HG03097 (cell line): ENCODE results near the gene TYMS.

Experiments
- ATAC-seq: cut with Tn5 transposase; IDR thresholded peaks from one replicate; pipeline ENCODE4 v1.9.1; 2021; ENCODE audit not compliant: unreplicated experiment, low FRiP score

The TYMS gene

GRCh38 chr18:657311-658000 is at the start of gene TYMS:
TYMS (plus strand) TSS chr18:657653; CDS start chr18:657743, 90 bp downstream.
- ATAC-seq: peak; percentile 45

GRCh38 chr18:607930-608329 is 49.5 kb upstream of the TYMS start:
- ATAC-seq: no peak

GRCh38 chr18:610214-610928 is 47.1 kb upstream of the TYMS start:
- ATAC-seq: no peak

GRCh38 chr18:612156-612555 is 45.3 kb upstream of the TYMS start:
- no peak for ATAC-seq

- no peak for ATAC-seq
These were observed 43.3 kb upstream of the TYMS start for GRCh38 chr18:614193-614592.

DNA sequence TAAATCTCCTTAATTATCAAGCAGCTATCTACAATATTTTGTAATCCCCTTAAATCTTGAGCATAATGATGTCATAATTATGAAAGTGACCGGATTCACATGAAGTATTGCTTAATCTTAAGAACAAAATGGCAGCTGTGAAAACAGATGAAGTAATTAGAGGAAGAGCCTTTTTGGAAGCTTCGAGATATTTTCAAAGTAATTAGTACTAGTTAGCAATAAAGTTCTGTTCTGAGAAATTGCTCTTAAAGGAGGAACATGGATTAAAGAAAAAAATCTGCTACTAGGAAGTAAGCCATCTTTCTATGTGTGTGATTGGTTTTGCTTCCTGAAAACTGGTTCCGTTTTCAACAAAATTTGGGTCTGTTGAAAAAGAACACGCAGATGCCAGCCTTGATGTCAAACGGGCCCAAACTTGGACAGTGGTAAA is 42.3 kb upstream of the TYMS start:
- no peak for ATAC-seq

DNA sequence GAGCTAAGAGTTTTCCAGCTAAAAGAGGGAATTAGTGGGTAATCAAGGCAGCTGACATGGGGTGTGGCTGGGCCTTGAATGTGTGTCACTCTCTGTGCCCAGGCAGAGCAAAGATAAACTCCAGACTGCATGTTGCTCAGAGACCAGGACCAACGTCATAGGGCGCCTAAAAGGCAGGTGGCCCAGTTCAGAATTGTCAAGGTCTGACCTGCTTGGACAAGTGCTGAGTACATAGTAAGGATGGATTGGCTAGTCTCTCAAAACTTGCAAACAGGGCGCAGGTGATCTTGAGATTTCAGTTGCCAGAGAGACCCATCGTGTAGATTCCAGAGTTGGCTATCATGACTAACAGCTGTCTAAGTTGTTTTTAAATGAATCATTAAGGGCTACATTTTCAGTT is 41.7 kb upstream of the TYMS start:
- no peak for ATAC-seq

- no peak for ATAC-seq
These were observed 41.0 kb upstream of the TYMS start for GRCh38 chr18:616380-616995.

DNA sequence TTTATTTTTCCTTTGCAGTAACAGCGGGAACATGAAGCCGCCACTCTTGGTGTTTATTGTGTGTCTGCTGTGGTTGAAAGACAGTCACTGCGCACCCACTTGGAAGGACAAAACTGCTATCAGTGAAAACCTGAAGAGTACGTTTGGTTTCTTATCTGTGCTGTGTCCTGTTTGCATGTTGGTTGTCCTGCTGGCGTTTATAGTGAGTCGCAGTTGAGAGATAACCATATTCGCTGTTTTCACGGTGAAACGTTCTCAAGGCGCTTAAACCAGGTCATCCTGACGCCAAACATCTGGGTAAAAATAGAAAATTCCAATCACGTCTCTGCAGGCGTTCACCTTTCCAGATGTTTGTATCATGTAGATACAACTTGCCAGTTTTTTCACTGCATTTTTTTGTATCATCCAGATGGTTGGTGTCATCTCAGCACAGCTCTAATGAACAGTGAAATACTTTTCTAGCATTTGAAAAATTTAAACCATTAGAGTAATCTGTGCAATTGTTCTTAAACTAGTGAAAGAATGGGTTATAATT is 39.4 kb upstream of the TYMS start:
- ATAC-seq: no peak

DNA sequence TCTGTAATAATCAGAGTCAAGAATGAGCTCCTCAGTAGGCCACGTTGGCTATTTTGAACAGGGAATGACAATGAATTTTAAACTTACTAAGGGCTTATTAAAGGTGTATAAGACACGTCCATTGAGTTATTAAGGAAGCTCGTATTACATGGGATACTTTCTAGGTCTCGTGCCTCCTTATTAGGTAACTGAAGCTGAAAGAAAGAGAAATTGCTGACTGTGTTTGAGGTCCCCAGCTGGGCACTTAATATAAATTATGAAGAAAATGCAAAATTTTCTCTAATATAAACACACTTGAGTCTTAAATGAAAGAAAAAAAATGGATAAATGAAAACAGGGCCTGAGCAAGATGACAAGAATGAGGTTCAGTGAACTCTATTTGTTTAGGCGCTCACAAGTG is 38.8 kb upstream of the TYMS start:
- ATAC-seq: no peak

DNA sequence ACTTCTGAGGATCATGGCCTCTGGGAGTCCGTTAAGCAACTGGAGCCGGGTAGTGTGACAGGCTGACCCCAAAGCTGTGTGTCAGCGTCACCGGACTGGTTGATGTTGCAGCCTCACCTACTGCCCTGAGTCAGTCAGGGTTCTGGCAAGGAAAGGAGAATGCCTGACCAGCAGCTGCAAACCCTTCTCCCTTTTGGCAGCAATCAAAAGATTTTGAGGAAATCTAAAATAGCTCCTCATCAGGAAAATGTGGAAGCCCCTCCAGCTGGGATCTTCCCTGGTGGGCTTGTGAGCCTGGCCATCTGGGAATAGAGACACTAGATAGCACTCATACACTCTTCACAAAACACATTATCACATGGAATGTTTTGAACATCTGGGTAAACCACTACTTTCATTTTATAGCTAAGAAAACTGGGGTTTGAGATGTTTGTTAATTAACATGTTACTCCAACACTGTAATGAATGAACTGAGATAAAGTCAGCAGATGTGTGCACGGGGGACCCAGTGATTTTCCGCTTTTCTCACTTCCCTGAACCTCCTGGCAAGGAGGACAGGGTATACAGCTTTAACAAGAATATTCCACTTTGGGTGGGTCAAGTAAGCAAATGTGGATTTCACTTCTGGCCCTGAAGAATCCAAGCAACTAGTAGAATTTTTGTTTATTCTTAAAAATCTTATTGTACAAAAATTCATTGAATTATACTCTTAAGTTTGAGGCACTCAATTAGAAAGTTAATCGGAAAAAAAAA is 36.0 kb upstream of the TYMS start:
- no peak for ATAC-seq

DNA sequence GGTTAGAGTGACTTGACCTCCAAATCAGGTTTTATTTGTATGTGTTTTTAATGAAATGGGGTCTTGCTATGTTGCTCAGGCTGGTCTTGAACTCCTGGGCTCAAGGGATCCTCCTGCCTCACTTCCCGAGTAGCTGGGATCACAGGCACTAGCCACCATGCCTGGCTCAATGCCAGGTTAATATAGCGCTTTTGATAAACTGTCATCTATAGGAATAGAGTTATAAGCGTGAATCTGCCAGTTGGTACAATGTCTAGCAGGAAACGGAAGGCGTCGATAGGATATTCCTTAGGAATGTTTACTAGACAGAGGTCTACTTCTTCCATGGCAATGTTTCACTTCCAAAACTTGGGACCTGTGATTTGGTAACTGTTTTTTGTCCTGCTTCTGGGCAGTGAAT is 35.2 kb upstream of the TYMS start:
- no peak for ATAC-seq

- ATAC-seq: no peak
These were observed 33.5 kb upstream of the TYMS start for GRCh38 chr18:623761-624620.

DNA sequence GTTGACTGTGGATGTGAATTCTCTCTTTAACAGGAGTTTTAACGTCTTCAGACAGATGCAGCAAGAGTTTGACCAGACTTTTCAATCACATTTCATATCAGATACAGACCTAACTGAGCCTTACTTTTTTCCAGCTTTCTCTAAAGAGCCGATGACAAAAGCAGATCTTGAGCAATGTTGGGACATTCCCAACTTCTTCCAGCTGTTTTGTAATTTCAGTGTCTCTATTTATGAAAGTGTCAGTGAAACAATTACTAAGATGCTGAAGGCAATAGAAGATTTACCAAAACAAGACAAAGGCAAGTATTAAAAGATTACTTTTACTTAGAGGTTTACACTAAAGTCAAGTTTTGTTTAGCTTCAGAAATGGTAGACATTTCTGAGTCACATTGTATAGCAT is 30.2 kb upstream of the TYMS start:
- no peak for ATAC-seq

DNA sequence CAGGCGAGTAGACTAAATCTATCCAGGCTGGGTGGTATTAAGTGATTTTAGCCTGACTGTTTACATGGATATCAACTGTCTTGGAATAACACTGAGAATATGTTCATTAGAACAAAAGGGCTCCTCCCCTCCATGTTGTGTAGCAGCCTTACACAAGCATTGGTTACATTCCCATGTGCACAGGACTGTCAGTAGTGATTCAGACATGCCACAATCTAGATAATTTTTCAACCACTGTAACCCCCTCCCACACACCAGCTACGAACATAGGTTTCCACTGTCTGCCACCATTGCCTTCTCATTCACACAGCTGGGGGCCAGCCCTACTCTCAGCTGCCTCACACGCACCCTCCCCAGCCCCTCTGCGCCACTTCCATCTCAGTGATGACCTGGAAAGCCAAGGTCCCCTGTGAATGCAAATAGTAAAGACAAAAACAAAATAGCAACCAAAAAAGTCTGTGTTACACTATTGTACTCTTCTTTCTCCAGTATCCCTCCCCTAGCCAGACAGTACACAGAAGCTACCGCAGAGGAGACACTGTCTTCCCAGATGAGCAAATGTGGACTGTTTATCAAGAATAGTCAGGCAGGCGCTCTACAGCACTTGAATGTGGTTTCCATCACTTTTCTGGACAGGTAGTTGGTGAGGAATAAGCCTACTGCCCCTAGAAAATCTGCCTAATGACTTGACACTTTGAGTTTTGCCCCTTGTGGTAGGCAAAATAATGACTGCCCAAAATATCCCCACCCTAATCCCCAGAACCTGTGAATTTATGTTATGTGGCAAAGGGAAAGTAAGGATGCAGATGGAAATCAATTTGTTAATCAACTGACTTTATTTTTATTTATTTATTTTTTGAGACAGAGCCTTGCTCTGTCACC is 27.9 kb upstream of the TYMS start:
- ATAC-seq: no peak

DNA sequence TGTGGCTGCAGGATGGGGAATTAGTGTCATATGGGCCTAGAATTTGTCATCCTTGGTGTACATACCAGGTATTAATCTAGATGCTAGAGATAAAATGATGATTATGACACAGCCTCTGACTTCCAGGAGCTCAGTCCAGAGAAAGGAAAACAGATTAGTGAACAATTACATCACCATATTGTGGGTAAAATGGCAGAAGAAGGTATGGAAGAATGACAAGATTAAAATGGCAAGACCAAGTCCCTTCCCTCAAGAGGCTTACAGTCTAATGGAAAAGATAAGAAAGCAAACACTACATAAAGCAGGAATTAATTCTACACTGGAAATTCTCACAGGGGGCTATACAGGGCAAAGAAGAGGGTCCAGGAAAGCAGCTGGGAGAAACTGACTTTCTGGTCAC is 25.9 kb upstream of the TYMS start:
- ATAC-seq: no peak

DNA sequence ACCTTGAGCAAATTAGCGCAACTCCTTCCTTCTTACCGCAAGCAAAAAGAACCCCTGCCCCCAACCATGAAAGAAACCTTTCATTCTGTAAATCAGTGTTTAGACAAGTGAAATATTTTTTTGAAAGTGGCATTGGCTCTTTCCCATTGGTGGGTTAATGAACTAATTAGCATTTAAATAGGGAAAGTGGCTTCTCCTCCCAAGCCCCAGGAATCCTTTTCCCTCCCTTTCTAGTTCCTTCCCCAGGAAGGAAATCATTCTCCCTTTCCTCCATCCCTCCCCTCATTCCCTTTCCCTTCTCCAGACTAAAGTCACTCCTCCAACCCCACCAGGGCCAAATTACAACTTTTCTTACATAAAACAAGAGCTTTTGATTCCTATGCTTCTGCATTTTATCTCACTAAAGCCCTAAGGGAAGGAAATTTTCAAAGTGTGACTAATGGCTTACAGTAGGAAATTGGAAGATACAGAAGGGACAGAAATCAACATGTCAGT is 22.9 kb upstream of the TYMS start:
- no peak for ATAC-seq

DNA sequence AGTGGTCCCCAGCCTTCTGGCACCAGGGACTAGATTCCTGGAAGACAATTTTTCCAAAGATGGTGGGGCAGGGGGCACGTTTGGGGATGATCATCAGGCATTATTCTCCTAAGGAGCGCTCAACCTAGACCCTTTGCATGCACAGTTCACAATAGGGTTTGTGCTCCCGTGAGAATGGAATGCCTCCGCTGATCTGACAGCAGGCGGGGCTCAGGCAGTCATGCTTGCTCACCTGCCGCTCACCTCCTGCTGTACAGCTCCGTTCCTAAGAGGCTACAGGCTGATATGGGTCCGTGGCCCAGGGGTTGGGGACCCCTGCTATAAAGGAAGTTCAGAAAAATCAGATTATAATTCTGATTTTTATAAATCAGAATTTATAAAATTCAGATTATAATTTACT is 22.3 kb upstream of the TYMS start:
- ATAC-seq: no peak

DNA sequence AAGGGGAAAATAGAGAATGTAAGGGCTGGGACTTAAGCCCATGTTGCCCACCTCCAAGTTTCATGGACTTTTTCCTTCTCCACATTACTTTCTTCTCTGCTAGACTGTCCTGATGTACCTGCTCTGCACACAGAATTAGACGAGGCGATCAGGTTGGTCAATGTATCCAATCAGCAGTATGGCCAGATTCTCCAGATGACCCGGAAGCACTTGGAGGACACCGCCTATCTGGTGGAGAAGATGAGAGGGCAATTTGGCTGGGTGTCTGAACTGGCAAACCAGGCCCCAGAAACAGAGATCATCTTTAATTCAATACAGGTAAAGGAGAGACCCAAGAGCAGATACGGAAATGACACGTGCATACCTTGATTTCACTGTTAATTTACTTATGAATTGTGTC is 16.2 kb upstream of the TYMS start:
- no peak for ATAC-seq
